ENCODE data around the gene SPTBN1.

GRCh38 chr2:54434229-54434628 lies 21.9 kb upstream of the SPTBN1 start:
- TF ChIP-seq CTCF (conservative IDR thresholded peaks at IDR 0.05), result no peak
- TF ChIP-seq EZH2 (IDR thresholded peaks at IDR 0.05; ENCODE audit: low read depth), result no peak

Measured in PC-9 (cell line).